Measurements from ENCODE around the gene NPRL2.

The NPRL2 gene

GRCh38 chr3:50345008-50345407 is 5.6 kb downstream of the NPRL2 start:
- TF ChIP-seq CTCF (conservative IDR thresholded peaks at IDR 0.05), result no peak
- H3K27ac ChIP-seq, result peak overlapping the region; percentile 58; the same call in 1 of the 2 replicates

GRCh38 chr3:50342813-50343633 is 7.6 kb downstream of the NPRL2 start:
- H3K27ac ChIP-seq, result no peak overlapping the region
- TF ChIP-seq CTCF (conservative IDR thresholded peaks at IDR 0.05), result no peak

GRCh38 chr3:50341996-50342650 is 8.5 kb downstream of the NPRL2 start:
- H3K27ac ChIP-seq, result no peak overlapping the region
- no peak for TF ChIP-seq CTCF (conservative IDR thresholded peaks at IDR 0.05)

GRCh38 chr3:50341537-50341936 is 9.0 kb downstream of the NPRL2 start:
- no peak for TF ChIP-seq CTCF (conservative IDR thresholded peaks at IDR 0.05)
- no peak overlapping the region for H3K27ac ChIP-seq

GRCh38 chr3:50340448-50341329 is 9.9 kb downstream of the NPRL2 start, which contains the start of gene RASSF1:
TSS of gene RASSF1 (minus strand) at chr3:50340836. CDS start at chr3:50340805, 31 bp downstream.
- no peak for TF ChIP-seq CTCF (conservative IDR thresholded peaks at IDR 0.05)
- H3K27ac ChIP-seq, result no peak within 1 kb of the TSS

- H3K27ac ChIP-seq, result no peak overlapping the region
- no peak for TF ChIP-seq CTCF (conservative IDR thresholded peaks at IDR 0.05)
Measured at GRCh38 chr3:50340147-50340447, 10.5 kb downstream of the NPRL2 start.

All from VCaP (cell line).